HL-60 (cell line): ENCODE data around the gene MOB2.

Source experiments
- CTCF ChIP-seq: IDR thresholded peaks from one replicate; pipeline ENCODE4 v1.5.1; 2011; ENCODE audit warnings: low read length, control low read depth, inconsistent platforms; ENCODE audit not compliant: insufficient read depth
- GABPA ChIP-seq: IDR thresholded peaks from 2 replicates; pipeline ENCODE4 v1.6.1; 2012; ENCODE audit warnings: low read depth
- POLR2AphosphoS5 ChIP-seq: IDR thresholded peaks from 2 replicates; pipeline ENCODE4 v1.6.1; 2012; ENCODE audit warnings: low read depth

- no peak for TF ChIP-seq CTCF
- TF ChIP-seq POLR2AphosphoS5 = no peak
- TF ChIP-seq GABPA = no peak
Measured at GRCh38 chr11:1442807-1443366, 43.7 kb downstream of the MOB2 start.
